ENCODE measurements around the gene KIAA1614.

DNA sequence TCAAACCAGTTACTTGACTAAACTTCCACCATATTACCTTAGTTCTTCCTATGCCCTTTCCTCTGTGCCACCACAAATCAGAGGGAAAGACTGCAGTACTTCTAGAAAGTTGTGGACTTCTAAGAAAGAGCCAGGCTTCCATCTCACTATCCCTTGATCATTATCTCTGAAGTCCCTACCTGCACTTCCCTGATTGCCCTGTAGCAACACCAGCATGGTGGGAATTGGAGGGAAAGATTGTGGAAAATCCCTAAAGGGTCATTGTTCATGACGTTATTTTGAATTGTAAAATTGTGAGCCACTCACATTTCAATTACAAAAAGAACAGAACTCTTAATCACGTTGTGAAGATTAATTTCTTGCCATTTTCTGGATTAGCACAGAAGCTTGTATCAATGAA, 23.4 kb upstream of the KIAA1614 start:
- TF ChIP-seq, protein P1, sequence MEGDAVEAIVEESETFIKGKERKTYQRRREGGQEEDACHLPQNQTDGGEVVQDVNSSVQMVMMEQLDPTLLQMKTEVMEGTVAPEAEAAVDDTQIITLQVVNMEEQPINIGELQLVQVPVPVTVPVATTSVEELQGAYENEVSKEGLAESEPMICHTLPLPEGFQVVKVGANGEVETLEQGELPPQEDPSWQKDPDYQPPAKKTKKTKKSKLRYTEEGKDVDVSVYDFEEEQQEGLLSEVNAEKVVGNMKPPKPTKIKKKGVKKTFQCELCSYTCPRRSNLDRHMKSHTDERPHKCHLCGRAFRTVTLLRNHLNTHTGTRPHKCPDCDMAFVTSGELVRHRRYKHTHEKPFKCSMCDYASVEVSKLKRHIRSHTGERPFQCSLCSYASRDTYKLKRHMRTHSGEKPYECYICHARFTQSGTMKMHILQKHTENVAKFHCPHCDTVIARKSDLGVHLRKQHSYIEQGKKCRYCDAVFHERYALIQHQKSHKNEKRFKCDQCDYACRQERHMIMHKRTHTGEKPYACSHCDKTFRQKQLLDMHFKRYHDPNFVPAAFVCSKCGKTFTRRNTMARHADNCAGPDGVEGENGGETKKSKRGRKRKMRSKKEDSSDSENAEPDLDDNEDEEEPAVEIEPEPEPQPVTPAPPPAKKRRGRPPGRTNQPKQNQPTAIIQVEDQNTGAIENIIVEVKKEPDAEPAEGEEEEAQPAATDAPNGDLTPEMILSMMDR (conservative IDR thresholded peaks at IDR 0.05) = no peak
- TF ChIP-seq EZH2 (IDR thresholded peaks at IDR 0.05; ENCODE audit: low read depth) = no peak

Data from PC-9 (cell line).